Activated CD4-positive, alpha-beta T cell treated with anti-CD3 and anti-CD28 coated beads, Interleukin-2, amount 50 U/mL, for 1 hour (primary cell): ENCODE data around the gene SSPN.

Experiments
- DNase-seq: peaks from one replicate; pipeline ENCODE4 v3.0.0-alpha.2; 2020

SSPN gene

GRCh38 chr12:26269562-26270284 is 74.3 kb downstream of the SSPN start:
- no peak for DNase-seq

GRCh38 chr12:26271024-26271423 is 75.7 kb downstream of the SSPN start:
- no peak for DNase-seq

GRCh38 chr12:26271889-26272492 is 76.6 kb downstream of the SSPN start:
- DNase-seq: no peak

- no peak for DNase-seq
Measured at GRCh38 chr12:26272851-26273250, 77.5 kb downstream of the SSPN start.

- DNase-seq: no peak
Measured at GRCh38 chr12:26273811-26274210, 78.4 kb downstream of the SSPN start.

GRCh38 chr12:26274441-26275312 is 79.3 kb downstream of the SSPN start:
- DNase-seq: no peak

- no peak for DNase-seq
Measured at GRCh38 chr12:26275313-26276131, 80.1 kb downstream of the SSPN start.

- DNase-seq: no peak
Measured at GRCh38 chr12:26276709-26277108, 81.3 kb downstream of the SSPN start.

- no peak for DNase-seq
Measured at GRCh38 chr12:26277506-26278246, 82.3 kb downstream of the SSPN start.

GRCh38 chr12:26278266-26278665 is 82.9 kb downstream of the SSPN start:
- DNase-seq: no peak

GRCh38 chr12:26278666-26279065 is 83.3 kb downstream of the SSPN start:
- no peak for DNase-seq

- no peak for DNase-seq
Measured at GRCh38 chr12:26279091-26279490, 83.7 kb downstream of the SSPN start.

GRCh38 chr12:26279908-26280307 is 84.5 kb downstream of the SSPN start:
- no peak for DNase-seq

- no peak for DNase-seq
Measured at GRCh38 chr12:26280869-26281268, 85.5 kb downstream of the SSPN start.

GRCh38 chr12:26281320-26281719 is 85.9 kb downstream of the SSPN start:
- no peak for DNase-seq

GRCh38 chr12:26282339-26282940 is 87.1 kb downstream of the SSPN start:
- no peak for DNase-seq

GRCh38 chr12:26283046-26283445 is 87.7 kb downstream of the SSPN start:
- DNase-seq: no peak

- no peak for DNase-seq
Measured at GRCh38 chr12:26283617-26284016, 88.2 kb downstream of the SSPN start.

- no peak for DNase-seq
Measured at GRCh38 chr12:26285401-26285800, 90.0 kb downstream of the SSPN start.

- no peak for DNase-seq
Measured at GRCh38 chr12:26286186-26286585, 90.8 kb downstream of the SSPN start.

- DNase-seq: no peak
Measured at GRCh38 chr12:26287671-26288381, 92.5 kb downstream of the SSPN start.
